IPS-18c (cell line): ENCODE measurements around the gene DIS3L2.
"Not testable (repeated sequence)": the region's sequence is repeated elsewhere in the genome, so short reads cannot be mapped to it uniquely, and the experiment has no call there.

Experiments used
- H3K4me3 ChIP-seq: 2 replicates; pipeline ENCODE4 v1.7.0; 2013; ENCODE audit warnings: low read depth, mild to moderate bottlenecking, low read length, moderate library complexity; ENCODE audit not compliant: insufficient read depth
- H3K9me3 ChIP-seq: one replicate; pipeline ENCODE4 v1.6.1; 2013; ENCODE audit warnings: mild to moderate bottlenecking, low read length, moderate library complexity; ENCODE audit not compliant: control insufficient read depth, insufficient read depth

The DIS3L2 gene

GRCh38 chr2:232142502-232142901 is 181.0 kb downstream of the DIS3L2 start:
- no peak overlapping the region for H3K4me3 ChIP-seq
- H3K9me3 ChIP-seq: no peaks in the 10 kb centered on the region

DNA sequence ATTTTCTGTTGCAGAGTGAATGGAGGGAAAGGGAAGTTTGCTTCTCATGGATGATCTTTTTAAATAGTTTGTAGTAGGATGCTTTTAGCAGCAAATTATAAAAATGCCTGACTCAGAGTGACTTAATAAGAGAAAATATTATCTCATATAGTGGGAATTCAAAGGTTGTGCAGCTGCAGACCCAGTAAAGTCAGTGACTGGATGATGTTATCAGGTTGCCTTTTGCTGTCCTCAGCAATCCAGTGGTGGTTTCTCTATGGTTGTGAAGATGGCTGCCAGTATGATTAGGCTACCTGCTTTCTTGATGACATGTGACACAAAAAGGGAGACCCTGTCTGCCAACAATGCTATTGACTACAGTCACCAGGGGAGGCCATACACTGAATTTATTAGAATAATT is 184.8 kb downstream of the DIS3L2 start:
- no peak overlapping the region for H3K4me3 ChIP-seq

GRCh38 chr2:232147440-232148077 is 186.0 kb downstream of the DIS3L2 start:
- Histone ChIP-seq H3K9me3 (no peaks in the 10 kb centered on the region), H3K4me3 (no peak overlapping the region)

More for the DNA sequence above, 184.8 kb downstream of the DIS3L2 start:
- H3K9me3 ChIP-seq: no peaks in the 10 kb centered on the region

DNA sequence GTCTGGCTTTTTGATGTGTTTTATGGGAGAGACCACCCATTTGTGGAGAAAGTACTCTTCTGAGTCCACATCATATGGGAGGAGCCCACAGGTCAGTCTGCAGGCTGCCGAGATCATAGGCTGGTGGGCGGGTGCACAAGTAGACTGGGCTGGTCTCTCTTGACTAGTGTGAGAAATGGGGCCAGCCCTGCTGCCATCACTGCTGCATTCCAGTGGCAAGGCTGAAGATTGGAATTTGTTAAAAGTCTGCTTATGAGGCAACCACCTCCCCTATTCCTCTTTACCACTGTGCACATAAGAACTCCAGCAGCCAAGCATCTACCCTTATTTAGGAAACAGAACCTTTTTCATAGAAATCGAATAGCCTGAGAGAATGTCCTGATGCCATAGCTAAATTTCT is 200.7 kb downstream of the DIS3L2 start:
- no peaks in the 10 kb centered on the region for H3K9me3 ChIP-seq

DNA sequence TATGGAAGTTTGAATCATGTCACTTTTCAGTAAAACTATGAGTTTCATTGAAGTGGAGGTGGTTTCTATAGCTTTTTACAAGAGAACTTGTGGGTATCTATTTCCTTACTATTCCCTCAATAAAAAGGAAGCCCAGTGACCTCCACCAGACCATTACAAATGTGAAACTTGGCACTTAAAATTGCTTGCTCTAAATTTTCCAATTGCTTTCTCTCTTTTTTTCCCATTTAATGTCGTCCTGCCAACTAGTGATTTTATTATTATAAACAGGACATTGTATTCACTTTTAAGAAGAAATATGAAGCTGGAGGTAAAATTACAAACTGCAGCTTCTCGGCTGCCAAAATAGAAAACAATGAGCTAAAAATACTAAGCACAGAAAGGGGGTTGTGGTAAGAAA is 208.9 kb downstream of the DIS3L2 start:
- Histone ChIP-seq H3K9me3 (no peaks in the 10 kb centered on the region), H3K4me3 (no peak overlapping the region)

More for the DNA sequence above, 200.7 kb downstream of the DIS3L2 start:
- H3K4me3 ChIP-seq: no peak overlapping the region

GRCh38 chr2:232174662-232175061 is 213.1 kb downstream of the DIS3L2 start:
- Histone ChIP-seq H3K9me3 (no peaks in the 10 kb centered on the region), H3K4me3 (no peak overlapping the region)

DNA sequence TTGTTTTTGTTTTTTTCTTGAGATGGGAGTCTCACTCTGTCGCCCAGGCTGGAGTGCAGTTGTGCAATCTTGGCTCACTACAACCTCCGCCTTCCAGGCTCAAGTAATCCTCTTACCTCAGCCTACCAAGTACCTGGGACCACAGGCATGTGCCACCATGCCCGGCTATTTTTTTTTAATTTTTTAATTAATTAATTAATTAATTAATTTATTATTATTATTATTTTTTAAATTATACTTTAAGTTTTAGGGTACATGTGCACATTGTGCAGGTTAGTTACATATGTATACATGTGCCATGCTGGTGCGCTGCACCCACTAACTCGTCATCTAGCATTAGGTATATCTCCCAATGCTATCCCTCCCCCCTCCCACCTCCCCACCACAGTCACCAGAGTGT is 215.1 kb downstream of the DIS3L2 start:
- H3K4me3 ChIP-seq, H3K9me3 ChIP-seq: not testable (repeated sequence)

DNA sequence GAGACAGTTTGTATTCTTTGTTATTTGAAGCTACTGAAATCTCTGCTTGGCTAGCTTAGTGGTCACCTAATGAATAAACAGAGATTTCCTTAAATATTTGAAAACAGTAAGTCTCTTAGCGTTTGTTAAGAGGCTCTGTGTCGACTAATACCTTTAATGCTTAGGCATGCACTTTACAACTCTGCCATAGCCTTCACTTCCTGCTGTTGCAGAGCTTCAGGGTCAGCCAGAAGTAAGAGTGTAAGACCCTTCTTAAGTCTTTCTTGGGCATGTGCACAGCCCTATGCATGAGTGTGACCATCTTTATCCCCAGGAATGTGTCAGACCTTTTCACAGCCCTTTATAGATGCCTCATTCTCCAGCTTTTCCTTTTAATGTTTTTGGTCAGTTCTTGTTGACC is 221.8 kb downstream of the DIS3L2 start:
- H3K4me3 ChIP-seq: no peak overlapping the region
- H3K9me3 ChIP-seq: no peaks in the 10 kb centered on the region

DNA sequence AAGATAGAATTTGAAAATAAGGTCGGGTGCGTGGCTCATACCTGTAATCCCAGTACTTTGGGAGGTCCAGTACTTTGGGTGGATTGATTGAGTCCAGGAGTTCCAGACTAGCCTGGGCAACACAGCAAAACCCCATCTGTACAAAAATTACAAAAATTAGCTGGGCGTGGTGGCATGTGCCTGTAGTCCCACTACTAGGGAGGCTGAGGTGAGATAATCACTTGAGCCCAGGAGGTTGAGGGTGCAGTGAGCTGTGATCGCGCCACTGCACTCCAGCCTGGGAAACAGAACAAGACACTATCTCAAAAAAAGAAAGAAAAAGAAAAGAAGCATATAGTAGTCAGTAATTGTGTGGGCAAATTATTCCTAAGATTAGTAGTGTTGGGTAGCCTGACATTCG is 222.8 kb downstream of the DIS3L2 start:
- H3K9me3 ChIP-seq: no peaks in the 10 kb centered on the region
- no peak overlapping the region for H3K4me3 ChIP-seq

- Histone ChIP-seq H3K9me3 (no peaks in the 10 kb centered on the region), H3K4me3 (no peak overlapping the region)
Observed at GRCh38 chr2:232190796-232191195, 229.3 kb downstream of the DIS3L2 start.

- no peak overlapping the region for H3K4me3 ChIP-seq
- no peaks in the 10 kb centered on the region for H3K9me3 ChIP-seq
Observed at GRCh38 chr2:232195487-232195886, 234.0 kb downstream of the DIS3L2 start.

- no peaks in the 10 kb centered on the region for H3K9me3 ChIP-seq
- H3K4me3 ChIP-seq: no peak overlapping the region
Observed at GRCh38 chr2:232196802-232197201, 235.3 kb downstream of the DIS3L2 start.

DNA sequence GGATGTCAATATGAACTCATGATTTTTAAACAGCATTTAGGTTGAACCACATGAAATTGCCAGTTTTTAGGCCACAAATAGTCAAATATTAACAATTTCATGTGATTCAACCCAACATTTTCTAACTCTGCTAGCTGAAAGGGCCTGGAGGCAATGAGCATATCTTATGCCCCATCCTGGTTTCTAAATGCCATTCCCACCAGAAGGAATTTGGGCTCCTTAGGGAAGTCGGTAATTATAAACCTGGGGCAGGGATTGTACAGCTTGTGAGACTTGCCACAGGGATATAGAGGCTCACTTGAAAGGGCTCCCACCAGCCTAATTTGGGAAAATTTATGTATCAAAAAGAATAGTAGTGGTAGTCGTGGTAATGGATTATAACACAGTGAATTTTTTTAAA is 238.7 kb downstream of the DIS3L2 start:
- H3K4me3 ChIP-seq: no peak overlapping the region

GRCh38 chr2:232203166-232203891 is 241.8 kb downstream of the DIS3L2 start:
- Histone ChIP-seq H3K4me3 (no peak overlapping the region), H3K9me3 (no peaks in the 10 kb centered on the region)

More for the DNA sequence above, 238.7 kb downstream of the DIS3L2 start:
- no peaks in the 10 kb centered on the region for H3K9me3 ChIP-seq

GRCh38 chr2:232203936-232204335 is 242.4 kb downstream of the DIS3L2 start:
- Histone ChIP-seq H3K9me3 (no peaks in the 10 kb centered on the region), H3K4me3 (no peak overlapping the region)

DNA sequence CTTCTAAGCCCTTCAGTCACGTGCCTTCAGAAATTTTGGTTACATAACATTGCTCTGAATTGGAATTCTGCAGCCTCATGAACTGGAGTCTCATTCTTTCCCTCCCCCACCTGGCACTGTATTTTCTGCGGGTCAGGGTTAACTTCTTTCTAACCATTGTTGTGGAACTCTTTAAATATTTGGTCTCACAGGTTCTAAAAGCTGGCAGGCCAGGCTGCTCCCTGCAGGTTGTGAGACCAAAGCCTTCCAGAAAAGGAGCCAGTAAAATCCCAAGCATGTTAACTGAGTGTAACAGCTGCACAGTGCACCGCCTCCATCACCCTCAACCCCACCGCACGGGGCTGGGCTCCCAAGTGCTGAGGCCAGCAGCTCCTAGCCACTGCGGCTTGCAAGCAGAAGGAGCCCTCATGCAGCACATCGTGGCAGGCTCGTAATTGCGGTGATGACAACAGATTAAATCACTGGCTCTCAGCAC is 243.0 kb downstream of the DIS3L2 start:
- Histone ChIP-seq H3K9me3 (no peaks in the 10 kb centered on the region), H3K4me3 (no peak overlapping the region)

DNA sequence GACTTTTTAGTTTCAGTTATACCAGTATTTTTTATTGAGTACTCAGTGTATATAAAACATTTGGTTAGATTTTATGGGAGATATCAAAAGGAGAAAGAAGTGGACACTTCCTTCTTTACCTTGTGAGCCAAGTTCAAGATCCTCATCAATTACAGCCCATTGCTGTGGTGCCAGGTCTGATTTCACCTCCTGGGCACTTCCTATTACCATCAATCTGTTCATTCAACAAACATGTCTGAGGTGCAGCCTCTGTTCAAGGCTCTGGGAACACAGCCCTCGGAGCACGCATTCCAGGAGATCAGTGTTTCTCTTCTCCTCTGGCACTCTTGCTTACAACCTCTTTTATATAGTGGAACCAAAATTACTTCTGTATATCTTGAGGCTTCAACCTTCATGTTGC is 245.7 kb downstream of the DIS3L2 start:
- Histone ChIP-seq H3K9me3 (no peaks in the 10 kb centered on the region), H3K4me3 (no peak overlapping the region)

DNA sequence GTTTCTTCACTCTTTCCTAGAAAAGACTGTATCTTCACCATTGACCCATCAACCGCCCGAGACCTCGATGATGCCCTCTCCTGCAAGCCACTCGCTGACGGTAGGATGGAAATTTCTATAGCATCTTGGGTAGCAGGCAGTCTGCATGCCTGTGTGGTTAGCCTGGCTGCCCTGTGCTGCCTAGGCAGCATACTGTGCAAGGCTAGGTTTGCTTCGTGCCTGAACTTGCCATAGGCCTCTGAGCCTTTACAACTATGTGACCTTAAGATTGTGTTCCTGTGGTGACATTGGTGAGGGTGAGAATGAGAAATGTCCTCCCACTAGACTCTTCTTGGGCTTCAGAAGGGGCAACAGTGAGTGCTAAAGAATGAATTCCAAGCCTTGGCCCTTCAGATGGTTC is 248.8 kb downstream of the DIS3L2 start:
- no peaks in the 10 kb centered on the region for H3K9me3 ChIP-seq
- no peak overlapping the region for H3K4me3 ChIP-seq
